Uterus (tissue), 4 donors: ENCODE data around the gene NFATC1. TPM values are rescaled to one million over a fixed set of nuclear protein-coding genes. Genes with fewer than 3 reads are reported as not detected.

Experiments used
- DNase-seq, 2 donors: peaks; one replicate each; pipeline ENCODE4 v3.0.0-alpha.2; 2019 to 2020
- H3K27ac ChIP-seq, 2 donors: fragments of 200-600 bp; sonication (generic); 1 replicate in 1 of 2; 2 replicates in 1 of 2; pipeline ENCODE4 v1.5.1; 2016 to 2018
- H3K27me3 ChIP-seq, 2 donors: fragments of 200-600 bp; sonication (generic); one replicate each; pipeline ENCODE4 v1.5.1; 2018 to 2019; ENCODE audit warnings: control low read depth in 1 of 2
- H3K36me3 ChIP-seq, 2 donors: fragments of 200-600 bp; sonication (generic); one replicate each; pipeline ENCODE4 v1.5.1; 2019; ENCODE audit warnings: control low read depth in 1 of 2
- H3K4me1 ChIP-seq, 2 donors: fragments of 200-600 bp; sonication (generic); one replicate each; pipeline ENCODE4 v1.5.1; 2018 to 2019; ENCODE audit warnings: control low read depth in 1 of 2
- H3K4me3 ChIP-seq, 2 donors: fragments of 200-600 bp; sonication (generic); 1 replicate in 1 of 2; 2 replicates in 1 of 2; pipeline ENCODE4 v1.5.1; 2018 to 2019; ENCODE audit warnings: mild to moderate bottlenecking in 1 of 2
- H3K9me3 ChIP-seq, 2 donors: fragments of 200-600 bp; sonication (generic); one replicate each; pipeline ENCODE4 v1.5.1; 2019; ENCODE audit warnings: control low read depth in 1 of 2
- CTCF ChIP-seq, 4 experiments: fragments of 200-600 bp in 2 of 4; fragments of 450-650 bp in 2 of 4; sonication (generic) in 2 of 4; IDR thresholded peaks; one replicate each; pipeline ENCODE4 v1.5.1; 2016 to 2019; ENCODE audit warnings: antibody characterized with exemption in 4 of 4, mild to moderate bottlenecking in 2 of 4, moderate library complexity in 1 of 4
- POLR2A ChIP-seq, 2 donors: fragments of 450-650 bp; IDR thresholded peaks; one replicate each; pipeline ENCODE4 v1.6.1; 2016; ENCODE audit warnings: antibody characterized with exemption in 2 of 2, mild to moderate bottlenecking in 1 of 2, moderate library complexity in 1 of 2
- intact Hi-C: fragments of 100-400 bp; cut with DNase I; formaldehyde crosslinking; loops from one replicate; pipeline ENCODE4 v1.15.1; 2023; ENCODE audit warnings: low total_unique reads
- total RNA-seq, 4 donors: library from RNA; depleted of rRNA in 3 of 4; stranded (reverse); fragments of >200 nt in 3 of 4; gene quantifications; one replicate each; pipeline versions ENCODE4 v1.1.0 to v1.2.4, GENCODE V29; 2014 to 2023
- donor health status: DM: yes; HTN: yes; CAD: no.

The NFATC1 gene
- total RNA-seq, 4 donors from 2014 or later = 9.2 to 25.1 (median 14.6) TPM

GRCh38 chr18:79523736-79524180, 128.0 kb downstream of the NFATC1 start:
- H3K4me3 ChIP-seq = no peak overlapping the region
- DNase-seq = peak in 1 of 2 donors; percentile 15
- no peak overlapping the region for H3K27ac ChIP-seq
- H3K4me1 ChIP-seq = peaks cover 0 to 8% of the 10 kb centered on the region in 2 donors
- intact Hi-C loops = no loop called here
- H3K9me3 ChIP-seq = no peaks in the 10 kb centered on the region
- no peaks in the 10 kb centered on the region for H3K27me3 ChIP-seq
- TF ChIP-seq POLR2A (IDR thresholded peaks at IDR 0.05) (no peak), CTCF (IDR thresholded peaks at IDR 0.05) (no peak)
- no peaks in the 10 kb centered on the region for H3K36me3 ChIP-seq

GRCh38 chr18:79524181-79525078, 128.7 kb downstream of the NFATC1 start:
- H3K36me3 ChIP-seq = no peaks in the 10 kb centered on the region
- peaks cover 0 to 8% of the 10 kb centered on the region in 2 donors for H3K4me1 ChIP-seq
- DNase-seq = peak in 1 of 2 donors; percentile 12
- H3K4me3 ChIP-seq = no peak overlapping the region
- no peaks in the 10 kb centered on the region for H3K27me3 ChIP-seq
- TF ChIP-seq POLR2A (IDR thresholded peaks at IDR 0.05) (no peak), CTCF (IDR thresholded peaks at IDR 0.05) (no peak)
- H3K9me3 ChIP-seq = no peaks in the 10 kb centered on the region
- intact Hi-C loops = no loop called here
- no peak overlapping the region for H3K27ac ChIP-seq

- TF ChIP-seq POLR2A (IDR thresholded peaks at IDR 0.05) (no peak), CTCF (IDR thresholded peaks at IDR 0.05) (no peak)
- H3K9me3 ChIP-seq = no peaks in the 10 kb centered on the region
- peak; percentile 12 to 57 for DNase-seq
- H3K27ac ChIP-seq = no peak overlapping the region
- H3K36me3 ChIP-seq = no peaks in the 10 kb centered on the region
- intact Hi-C loops = no loop called here
- no peaks in the 10 kb centered on the region for H3K27me3 ChIP-seq
- H3K4me3 ChIP-seq = no peak overlapping the region
- peaks cover 0 to 8% of the 10 kb centered on the region in 2 donors for H3K4me1 ChIP-seq
These were observed 130.1 kb downstream of the NFATC1 start for GRCh38 chr18:79525556-79526467.

GRCh38 chr18:79526468-79527460, 131.0 kb downstream of the NFATC1 start:
- H3K4me1 ChIP-seq = peaks cover 0 to 8% of the 10 kb centered on the region in 2 donors
- no peak for DNase-seq
- intact Hi-C loops = no loop called here
- H3K27me3 ChIP-seq = no peaks in the 10 kb centered on the region
- TF ChIP-seq CTCF (IDR thresholded peaks at IDR 0.05) (no peak), POLR2A (IDR thresholded peaks at IDR 0.05) (no peak)
- no peaks in the 10 kb centered on the region for H3K9me3 ChIP-seq
- H3K27ac ChIP-seq = no peak overlapping the region
- no peaks in the 10 kb centered on the region for H3K36me3 ChIP-seq
- no peak overlapping the region for H3K4me3 ChIP-seq
